Neural cell (in vitro differentiated cells): ENCODE results near the gene IL17D.

Experiments
- CTCF ChIP-seq: fragments of 450-650 bp; IDR thresholded peaks from 2 replicates; pipeline ENCODE4 v1.5.1; 2014; ENCODE audit warnings: antibody characterized with exemption, mild to moderate bottlenecking, moderate library complexity; ENCODE audit not compliant: poor library complexity, severe bottlenecking
- EP300 ChIP-seq: fragments of 450-650 bp; conservative IDR thresholded peaks from 2 replicates; pipeline ENCODE4 v1.6.1; 2014; ENCODE audit warnings: antibody characterized with exemption, mild to moderate bottlenecking, moderate library complexity; ENCODE audit not compliant: poor library complexity, severe bottlenecking
- EZH2 ChIP-seq: fragments of 200-600, 300-800 bp; shearing (Covaris generic), sonication (generic); IDR thresholded peaks from 2 replicates; pipeline ENCODE4 v1.6.1; 2014; ENCODE audit warnings: antibody characterized with exemption, low read length, borderline replicate concordance, mild to moderate bottlenecking; ENCODE audit not compliant: insufficient read depth, poor library complexity, severe bottlenecking
- RAD21 ChIP-seq: fragments of 450-650 bp; conservative IDR thresholded peaks from 2 replicates; pipeline ENCODE4 v1.6.1; 2014; ENCODE audit warnings: antibody characterized with exemption, mild to moderate bottlenecking, moderate library complexity

- no peak for TF ChIP-seq EZH2
- TF ChIP-seq CTCF, result no peak
- no peak for TF ChIP-seq EP300
- TF ChIP-seq RAD21, result no peak
Measured at GRCh38 chr13:20709782-20710181, 6.3 kb downstream of the IL17D start.
